ENCODE results near the gene MACROD2.
"Not testable (repeated sequence)": the region's sequence is repeated elsewhere in the genome, so short reads cannot be mapped to it uniquely, and the experiment has no call there.

MACROD2 gene

GRCh38 chr20:14197097-14197496 lies 201.8 kb downstream of the MACROD2 start:
- no peak for DNase-seq

DNA sequence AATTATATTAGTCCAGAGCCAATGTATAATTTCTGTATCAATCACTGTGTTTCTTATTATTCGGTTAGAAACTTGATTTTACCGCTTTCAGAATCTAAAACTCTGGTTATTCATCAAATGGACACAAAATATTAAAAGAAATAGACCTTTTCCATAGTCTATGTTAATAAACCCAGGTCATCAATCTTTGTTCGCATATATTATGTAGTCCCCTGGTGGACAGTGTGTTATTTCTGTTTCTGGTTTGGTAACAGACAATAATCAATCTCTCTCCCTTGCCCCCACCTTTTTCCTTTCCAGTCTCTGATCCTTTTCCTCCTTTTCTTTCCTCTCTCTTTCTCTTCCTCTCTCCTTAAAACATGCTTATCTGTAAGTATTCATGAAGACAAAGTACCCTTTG lies 203.1 kb downstream of the MACROD2 start:
- DNase-seq, result no peak

- DNase-seq, result no peak
Observed at GRCh38 chr20:14199111-14199510, 203.8 kb downstream of the MACROD2 start.

GRCh38 chr20:14203657-14204056 lies 208.3 kb downstream of the MACROD2 start:
- no peak for DNase-seq

- DNase-seq, result no peak
Observed at GRCh38 chr20:14207591-14207990, 212.3 kb downstream of the MACROD2 start.

GRCh38 chr20:14208956-14209355 lies 213.6 kb downstream of the MACROD2 start:
- DNase-seq, result no peak

- DNase-seq, result no peak
Observed at GRCh38 chr20:14210146-14210545, 214.8 kb downstream of the MACROD2 start.

DNA sequence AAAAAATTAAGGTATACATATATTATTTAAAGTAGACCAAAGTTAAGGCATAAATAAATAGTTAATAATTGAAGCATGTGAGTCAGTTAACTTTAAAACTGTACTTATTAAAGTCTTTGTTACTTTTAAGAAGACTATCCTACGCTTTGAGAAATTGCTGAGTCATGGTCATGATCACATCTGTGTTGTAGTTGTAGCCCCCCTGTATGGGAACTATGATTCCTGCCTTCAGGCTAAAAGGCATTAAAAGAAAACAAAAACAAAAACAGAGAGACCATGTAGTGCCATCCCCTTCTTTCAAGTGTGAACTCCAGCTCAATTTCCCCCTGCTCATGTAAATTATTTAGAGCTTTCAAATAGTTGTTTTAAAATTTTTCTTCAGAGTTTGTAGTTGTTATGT lies 218.7 kb downstream of the MACROD2 start:
- no peak for DNase-seq

GRCh38 chr20:14215880-14216279 lies 220.6 kb downstream of the MACROD2 start:
- not testable (repeated sequence) for DNase-seq

DNA sequence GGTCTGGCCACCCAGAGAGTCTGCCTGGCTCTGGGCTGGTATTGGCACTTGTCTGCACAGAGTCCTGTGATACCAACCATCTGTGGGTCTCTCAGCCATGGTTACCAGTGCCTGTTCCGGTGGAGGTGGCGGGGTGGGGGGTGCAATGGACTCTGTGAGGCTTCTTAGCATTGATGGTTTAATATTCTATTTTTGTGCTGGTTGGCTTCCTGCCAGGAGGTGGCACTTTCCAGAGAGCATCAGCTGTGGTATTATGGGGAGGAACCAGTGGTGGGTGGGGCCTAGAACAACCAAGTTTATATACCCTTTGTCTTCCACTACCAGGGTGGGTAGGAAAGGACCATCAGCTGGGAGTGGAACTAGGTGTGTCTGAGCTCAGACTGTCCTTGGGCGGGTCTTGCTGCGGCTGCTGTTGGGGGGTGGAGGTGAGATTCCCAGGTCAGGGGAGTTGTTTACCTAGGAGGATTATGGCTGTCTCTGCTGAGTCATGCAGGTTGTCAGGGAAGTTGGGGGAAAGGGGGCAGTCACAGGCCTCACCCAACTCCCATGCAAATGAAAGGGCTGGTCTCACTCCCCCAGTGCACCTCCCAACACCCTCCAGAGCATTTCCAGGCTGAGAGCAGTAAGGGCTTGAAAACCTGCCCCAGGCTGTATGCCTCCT lies 224.6 kb downstream of the MACROD2 start:
- no peak for DNase-seq

GRCh38 chr20:14220986-14221385 lies 225.7 kb downstream of the MACROD2 start:
- DNase-seq, result no peak

- DNase-seq, result no peak
Observed at GRCh38 chr20:14223806-14224205, 228.5 kb downstream of the MACROD2 start.

GRCh38 chr20:14226051-14227049 lies 231.0 kb downstream of the MACROD2 start:
- not testable (repeated sequence) for DNase-seq

GRCh38 chr20:14232650-14233049 lies 237.3 kb downstream of the MACROD2 start:
- no peak for DNase-seq

- no peak for DNase-seq
Observed at GRCh38 chr20:14234666-14235295, 239.5 kb downstream of the MACROD2 start.

DNA sequence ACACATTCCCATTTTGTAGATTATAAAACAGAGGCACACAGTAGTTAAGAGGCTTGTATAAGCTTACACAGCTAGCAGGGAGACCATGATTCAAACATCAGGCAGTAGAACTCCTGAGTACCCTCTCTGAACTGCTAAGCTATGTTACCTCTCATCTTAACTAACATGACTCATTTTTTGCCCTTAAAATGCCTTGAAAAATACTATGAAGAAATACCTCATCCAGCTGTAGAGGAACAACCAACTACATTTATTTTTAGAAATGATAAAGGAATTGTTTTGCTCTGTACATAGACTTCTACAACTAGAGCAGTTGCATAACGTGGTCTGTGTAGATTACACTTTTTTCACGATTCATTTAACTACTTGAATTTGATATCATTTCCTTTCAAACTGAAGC lies 240.0 kb downstream of the MACROD2 start:
- DNase-seq, result peak; percentile 18

GRCh38 chr20:14245368-14245970 lies 250.2 kb downstream of the MACROD2 start:
- DNase-seq, result no peak

GRCh38 chr20:14259689-14260088 lies 264.4 kb downstream of the MACROD2 start:
- DNase-seq, result no peak

DNA sequence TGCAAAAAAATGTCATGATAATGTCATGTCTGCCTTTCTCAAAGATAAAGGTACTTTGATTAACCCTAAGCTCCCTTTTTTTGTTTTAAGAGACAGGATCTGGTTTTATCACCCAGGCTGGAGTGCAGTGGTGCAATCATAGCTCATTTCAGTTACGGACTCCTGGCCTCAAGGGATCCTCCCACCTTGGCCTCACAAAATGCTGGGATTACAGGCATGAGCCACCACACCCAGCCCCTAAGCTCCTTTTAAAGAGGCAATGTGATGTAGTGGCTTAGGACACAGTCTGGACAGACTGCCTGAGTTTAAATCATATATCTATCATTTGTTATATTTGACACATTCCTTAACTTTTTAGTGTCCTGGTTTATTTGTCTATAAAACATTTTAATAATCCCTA lies 265.1 kb downstream of the MACROD2 start:
- DNase-seq, result no peak

- no peak for DNase-seq
Observed at GRCh38 chr20:14264869-14265268, 269.6 kb downstream of the MACROD2 start.

GRCh38 chr20:14266246-14266645 lies 270.9 kb downstream of the MACROD2 start:
- no peak for DNase-seq

GRCh38 chr20:14270751-14271150 lies 275.4 kb downstream of the MACROD2 start:
- not testable (repeated sequence) for DNase-seq

DNA sequence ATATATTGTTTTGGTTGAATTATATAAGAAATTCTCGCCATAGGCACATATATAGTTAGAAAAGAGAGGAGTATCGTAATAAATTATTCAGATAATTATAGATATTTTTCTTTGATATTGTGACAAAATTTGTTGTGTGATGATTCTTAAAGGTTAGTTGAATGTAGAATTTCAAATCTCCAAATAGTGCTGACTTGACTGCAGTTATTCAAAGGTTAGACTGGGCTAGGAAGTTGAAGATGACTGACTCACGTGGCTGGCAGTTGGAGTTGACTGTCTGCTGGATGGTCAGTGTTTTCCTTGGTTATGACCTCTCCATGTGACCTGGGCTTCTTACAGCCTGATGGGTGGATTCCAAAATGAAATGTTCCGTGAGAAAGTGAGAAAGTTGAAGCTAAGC lies 286.8 kb downstream of the MACROD2 start:
- no peak for DNase-seq

All from MV-4-11 (cell line).